ENCODE measurements around the gene UBE2B.
A peak's percentile ranks its signal among the peaks of the same experiment; 100 is the strongest.
"Not testable (repeated sequence)": the region's sequence is repeated elsewhere in the genome, so short reads cannot be mapped to it uniquely, and the experiment has no call there.

The UBE2B gene

DNA sequence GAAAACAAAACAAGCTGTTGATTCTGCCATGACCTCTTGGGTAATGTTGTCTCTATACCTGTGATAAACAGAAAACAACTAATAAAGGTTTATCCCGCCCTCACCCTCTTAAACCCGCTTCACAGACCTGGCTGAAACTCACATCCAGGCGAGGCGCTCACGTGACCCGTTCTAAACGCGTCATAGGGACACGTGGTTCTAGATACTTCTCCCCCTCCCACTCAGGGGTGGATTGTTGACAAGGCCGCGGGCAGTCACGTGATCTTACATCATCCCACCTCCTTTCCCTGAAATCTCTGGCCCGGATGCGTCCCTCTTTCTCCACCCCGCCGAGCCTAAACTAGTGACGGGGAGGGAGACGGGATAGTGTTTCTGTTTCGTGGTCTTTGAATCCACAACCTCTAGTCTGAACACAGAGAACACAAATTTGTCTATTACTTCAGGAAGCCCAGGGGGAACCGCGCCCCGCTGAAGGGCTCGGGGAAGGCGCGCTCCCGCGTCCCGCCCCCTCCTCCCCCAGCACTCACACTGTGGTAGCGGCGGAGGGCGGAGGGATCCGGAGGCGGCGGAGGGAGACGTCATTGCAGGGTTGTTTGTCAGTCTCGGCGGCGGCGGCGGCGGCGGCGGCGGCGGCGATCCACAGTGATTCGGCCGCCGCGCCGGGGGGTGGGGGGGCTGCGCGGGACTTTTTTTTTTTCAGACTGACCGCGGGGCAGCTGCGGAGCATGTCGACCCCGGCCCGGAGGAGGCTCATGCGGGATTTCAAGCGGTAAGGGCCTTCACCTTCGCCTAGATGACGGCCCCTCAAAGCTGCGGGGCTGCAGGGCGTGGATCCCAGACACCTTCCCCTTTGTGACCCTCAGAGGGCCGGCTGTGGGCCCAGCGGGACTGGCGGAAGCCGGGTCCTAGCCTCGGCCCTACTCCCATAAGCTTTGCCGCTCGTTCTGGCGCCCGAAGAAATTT, at the start of gene UBE2B:
UBE2B (plus strand) TSS at position 699 of the 963 bp plus-strand sequence; CDS start at position 726, 27 bp downstream.
- DNase-seq: peak; percentile 97

- DNase-seq: no peak
Measured at GRCh38 chr5:134327327-134327726, 44.0 kb upstream of the UBE2B start.

- DNase-seq: no peak
Measured at GRCh38 chr5:134328619-134329018, 42.8 kb upstream of the UBE2B start.

GRCh38 chr5:134336833-134337232, 34.5 kb upstream of the UBE2B start:
- not testable (repeated sequence) for DNase-seq

DNA sequence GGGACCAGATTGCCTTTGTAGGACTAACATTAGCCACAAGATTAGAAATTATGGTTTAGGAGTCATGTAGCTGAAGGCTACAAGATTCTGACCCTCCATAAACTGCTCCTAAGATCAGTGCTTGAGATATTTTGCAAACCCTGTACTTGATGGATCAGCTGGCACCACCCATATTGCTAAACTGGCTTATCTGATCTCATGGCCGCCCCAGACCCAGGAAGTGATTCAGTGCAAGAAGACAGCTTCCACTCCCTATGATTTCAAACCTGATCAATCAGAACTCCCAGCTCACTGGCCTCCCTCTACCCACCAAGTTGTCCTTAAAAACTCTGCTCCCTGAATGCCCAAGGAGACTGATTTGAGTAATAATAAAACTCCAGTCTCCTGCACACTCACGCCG, 27.9 kb upstream of the UBE2B start:
- not testable (repeated sequence) for DNase-seq

DNA sequence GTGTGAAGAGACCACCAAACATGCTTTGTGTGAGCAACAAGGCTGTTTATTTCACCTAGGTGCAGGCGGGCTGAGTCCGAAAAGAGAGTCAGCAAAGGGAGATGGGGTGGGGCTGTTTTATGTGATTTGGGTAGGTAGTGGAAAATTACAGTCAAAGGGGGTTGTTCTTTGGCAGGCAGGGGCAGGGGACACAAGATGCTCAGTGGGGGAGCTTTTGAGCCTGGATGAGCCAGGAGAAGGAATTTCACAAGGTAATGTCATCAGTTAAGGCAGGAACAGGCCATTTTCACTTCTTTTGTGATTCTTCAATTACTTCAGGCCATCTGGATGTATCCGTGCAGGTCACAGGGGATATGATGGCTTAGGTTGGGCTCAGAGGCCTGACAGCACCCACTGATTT, 25.9 kb upstream of the UBE2B start:
- DNase-seq: not testable (repeated sequence)

DNA sequence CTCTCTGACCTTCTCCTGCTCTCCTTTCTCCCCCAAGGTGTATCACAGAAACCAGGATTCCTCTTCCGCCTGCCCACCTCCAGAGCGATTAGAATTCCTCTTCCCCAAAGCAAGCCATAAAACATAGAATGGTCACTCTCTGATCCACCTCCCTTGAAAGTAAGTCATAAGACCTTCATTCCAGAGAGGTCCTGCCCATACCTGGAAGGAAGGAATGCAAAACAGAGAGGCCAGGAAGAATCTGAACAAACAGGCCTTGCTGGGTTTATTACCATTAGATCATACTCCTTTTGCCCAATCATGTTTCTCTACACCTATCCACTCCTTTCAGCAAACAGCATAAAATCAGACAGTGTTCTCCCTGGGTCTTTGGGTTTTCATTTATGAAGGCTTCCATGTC, 25.4 kb upstream of the UBE2B start:
- DNase-seq: no peak

- no peak for DNase-seq
Measured at GRCh38 chr5:134349463-134349862, 21.9 kb upstream of the UBE2B start.

DNA sequence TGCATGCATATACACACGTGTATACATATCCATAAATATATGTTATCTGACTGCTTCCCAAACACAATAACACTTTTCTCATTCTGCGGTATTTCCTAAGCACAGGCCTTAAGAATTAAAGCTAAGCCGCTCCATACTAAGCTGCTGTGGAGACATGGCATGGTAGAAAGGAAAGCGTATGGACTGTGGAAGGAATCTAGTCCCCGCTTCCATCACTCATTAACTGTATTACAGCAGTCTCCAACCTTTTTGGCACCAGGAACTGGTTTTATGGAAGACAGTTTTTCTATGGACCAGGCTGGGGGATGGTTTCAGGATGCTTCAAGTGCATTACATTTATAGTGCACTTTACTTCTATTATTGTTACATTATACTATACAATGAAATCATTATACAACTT, 15.7 kb upstream of the UBE2B start:
- no peak for DNase-seq

GRCh38 chr5:134365604-134366003, 5.8 kb upstream of the UBE2B start:
- no peak for DNase-seq

DNA sequence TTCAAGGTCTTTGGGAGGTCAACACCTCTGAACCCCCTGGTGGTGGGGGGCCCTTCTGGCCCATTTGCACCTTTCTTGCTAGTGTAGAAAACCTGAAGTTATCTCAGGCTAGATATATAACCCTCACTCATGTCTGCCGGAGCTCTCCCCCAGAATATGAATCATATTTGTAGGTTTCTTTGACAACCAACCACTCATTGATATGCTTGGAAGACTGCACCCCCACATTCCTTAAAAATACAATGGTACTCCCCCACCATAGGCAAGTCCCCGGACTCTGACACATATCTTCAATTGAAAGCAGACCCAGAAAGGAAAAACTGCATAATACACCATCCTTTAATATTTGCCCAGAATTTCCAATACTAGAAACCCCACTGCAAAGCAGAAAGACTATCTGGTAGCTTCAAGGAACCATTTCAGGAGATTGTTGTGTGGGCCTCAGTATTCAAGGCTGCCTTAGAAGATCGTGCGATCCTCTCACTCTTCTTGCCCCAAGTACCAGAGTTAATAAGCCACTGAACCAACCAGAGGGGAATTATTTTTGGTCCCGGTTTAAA, 978 bp upstream of the UBE2B start:
- DNase-seq: no peak

- DNase-seq: peak; percentile 74
Measured at GRCh38 chr5:134371834-134372340, 518 bp downstream of the UBE2B start.

DNA sequence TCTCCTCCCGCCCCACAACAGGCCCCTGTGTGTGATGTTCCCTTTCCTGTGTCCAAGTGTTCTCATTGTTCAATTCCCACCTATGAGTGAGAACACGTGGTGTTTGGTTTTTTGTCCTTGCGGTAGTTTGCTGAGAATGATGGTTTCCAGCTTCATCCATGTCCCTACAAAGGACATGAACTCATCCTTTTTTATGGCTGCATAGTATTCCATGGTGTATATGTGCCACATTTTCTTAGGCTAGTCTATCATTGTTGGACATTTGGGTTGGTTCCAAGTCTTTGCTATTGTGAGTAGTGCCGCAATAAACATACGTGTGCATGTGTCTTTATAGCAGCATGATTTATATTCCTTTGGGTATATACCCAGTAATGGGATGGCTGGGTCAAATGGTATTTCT, 2.3 kb downstream of the UBE2B start:
- not testable (repeated sequence) for DNase-seq

DNA sequence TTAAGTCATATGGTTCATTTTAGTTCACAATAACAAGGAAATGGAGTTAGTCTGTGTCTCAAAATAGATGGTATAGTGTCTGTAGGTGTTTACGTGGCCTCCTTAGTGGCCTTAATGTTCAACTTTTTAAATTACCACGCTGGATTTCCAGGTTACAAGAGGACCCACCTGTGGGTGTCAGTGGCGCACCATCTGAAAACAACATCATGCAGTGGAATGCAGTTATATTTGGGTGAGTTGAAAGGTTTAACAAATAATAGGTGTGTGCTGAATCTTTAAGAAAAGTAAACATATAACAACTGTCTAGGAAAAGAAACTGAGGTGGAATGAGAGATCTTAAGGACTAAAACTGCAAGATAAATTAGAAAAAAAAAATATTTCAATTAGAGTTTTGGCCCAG, 2.9 kb downstream of the UBE2B start:
- no peak for DNase-seq

GRCh38 chr5:134380346-134380745, 9.0 kb downstream of the UBE2B start:
- no peak for DNase-seq

DNA sequence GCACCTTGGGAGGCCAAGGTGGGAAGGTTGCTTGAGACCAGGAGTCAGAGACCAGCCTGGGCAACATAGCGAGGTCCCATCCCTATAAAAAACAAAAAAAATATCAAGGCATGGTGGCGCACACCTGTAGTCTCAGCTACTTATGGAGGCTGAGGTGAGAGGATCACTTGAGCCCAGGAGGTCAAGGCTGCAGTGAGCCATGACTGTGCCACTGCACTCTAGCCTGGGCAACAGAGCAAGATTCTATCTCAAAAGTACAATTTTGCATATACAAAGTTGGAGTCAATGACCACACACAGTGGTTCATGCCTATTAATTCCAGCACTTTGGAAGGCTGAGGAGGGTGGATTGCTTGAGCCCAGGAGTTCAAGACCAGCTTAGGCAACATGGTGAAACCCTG, 10.8 kb downstream of the UBE2B start:
- DNase-seq: not testable (repeated sequence)

DNA sequence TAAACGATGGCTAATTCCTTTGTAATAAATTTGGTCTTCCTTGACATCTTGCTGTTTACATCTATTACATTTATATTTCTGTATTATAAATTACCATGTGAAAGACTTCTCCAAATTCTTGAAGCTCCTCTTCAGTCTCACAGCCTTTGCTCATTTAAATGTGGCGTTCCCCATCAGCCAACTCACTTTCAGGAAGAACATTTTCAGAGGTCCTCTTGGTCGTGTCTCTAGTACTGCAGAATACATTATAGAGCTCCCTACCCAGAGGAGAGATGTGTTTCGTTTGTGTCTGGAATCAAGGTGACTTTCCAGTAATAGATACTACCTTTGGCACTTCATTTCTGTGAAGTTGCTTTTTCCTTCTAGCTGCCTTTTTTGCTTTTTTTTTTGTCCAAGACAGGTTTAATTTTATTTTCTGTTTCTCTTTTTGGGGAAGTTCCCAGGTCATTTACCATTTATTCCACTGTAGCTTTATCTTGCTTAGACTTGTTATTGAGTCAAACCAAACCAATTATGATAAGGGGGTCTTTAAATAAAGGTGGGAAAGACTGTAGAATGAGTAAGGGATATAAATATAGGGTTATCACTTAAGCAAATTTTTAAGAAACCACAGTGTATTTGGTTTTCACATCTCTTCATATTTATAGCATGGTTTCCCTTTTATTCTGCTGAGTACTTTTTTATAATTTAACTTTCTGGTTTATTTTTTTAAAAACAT, 12.8 kb downstream of the UBE2B start:
- DNase-seq: no peak

GRCh38 chr5:134387443-134387842, 16.1 kb downstream of the UBE2B start:
- DNase-seq: no peak

GRCh38 chr5:134392301-134392700, 20.9 kb downstream of the UBE2B start:
- no peak for DNase-seq

GRCh38 chr5:134394932-134395331, 23.6 kb downstream of the UBE2B start:
- no peak for DNase-seq

DNA sequence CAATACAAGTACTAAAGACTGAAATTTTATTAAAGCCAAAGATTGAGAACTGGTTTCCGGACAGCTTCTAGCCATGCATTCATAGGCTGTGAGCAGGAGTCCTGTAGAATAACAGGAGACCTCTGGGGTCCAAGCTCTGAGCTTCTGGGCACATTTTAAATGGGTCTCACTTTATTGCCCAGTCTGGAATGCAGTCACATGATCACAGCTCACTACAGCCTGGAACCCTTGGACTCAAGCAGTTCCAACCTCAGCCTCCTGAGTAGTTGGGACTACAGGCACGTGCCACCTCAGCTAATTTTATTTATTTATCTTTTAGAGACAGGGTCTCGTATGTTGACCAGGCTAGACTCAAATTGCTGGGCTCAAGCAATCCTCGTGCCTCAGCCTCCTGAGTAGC, 24.9 kb downstream of the UBE2B start:
- no peak for DNase-seq

- no peak for DNase-seq
Measured at GRCh38 chr5:134397196-134397595, 25.8 kb downstream of the UBE2B start.

GRCh38 chr5:134398609-134399155, 27.3 kb downstream of the UBE2B start:
- no peak for DNase-seq
